Mesenchymal stem cell (in vitro differentiated cells and primary cell): Measurements from ENCODE around the gene KRTAP10-2.

ENCODE experiments used
- DNase-seq: peaks from one replicate; pipeline ENCODE4 v3.0.0-alpha.2; 2013
- H2AFZ ChIP-seq: one replicate; pipeline ENCODE4 v1.6.1; 2013; ENCODE audit warnings: low read depth, mild to moderate bottlenecking, control low read depth, inconsistent platforms, low read length, moderate library complexity
- H2AK5ac ChIP-seq: 2 replicates; pipeline ENCODE4 v1.6.1; 2013; ENCODE audit warnings: low read length, moderate library complexity, mild to moderate bottlenecking, inconsistent platforms; ENCODE audit not compliant: severe bottlenecking
- H2BK120ac ChIP-seq: one replicate; pipeline ENCODE4 v1.6.1; 2013; ENCODE audit warnings: low read depth, mild to moderate bottlenecking, inconsistent platforms, low read length, moderate library complexity
- H2BK12ac ChIP-seq, 2 experiments: one replicate each; pipeline ENCODE4 v1.6.1; 2013; ENCODE audit warnings: inconsistent platforms in 2 of 2, low read length in 2 of 2, mild to moderate bottlenecking in 2 of 2, moderate library complexity in 2 of 2, control low read depth in 1 of 2
- H2BK15ac ChIP-seq: one replicate; pipeline ENCODE4 v1.6.1; 2013; ENCODE audit warnings: mild to moderate bottlenecking, low read depth, inconsistent platforms; ENCODE audit not compliant: poor library complexity, severe bottlenecking
- H2BK5ac ChIP-seq: 2 replicates; pipeline ENCODE4 v1.6.1; 2013; ENCODE audit warnings: low read depth, mild to moderate bottlenecking, low read length, control low read depth, inconsistent platforms; ENCODE audit not compliant: poor library complexity, severe bottlenecking
- H3K14ac ChIP-seq, 2 experiments: one replicate each; pipeline ENCODE4 v1.6.1; 2013; ENCODE audit warnings: inconsistent platforms in 2 of 2, low read length in 2 of 2, control low read depth in 1 of 2, mild to moderate bottlenecking in 1 of 2, moderate library complexity in 1 of 2
- H3K18ac ChIP-seq, 2 experiments: one replicate each; pipeline ENCODE4 v1.6.1; 2013; ENCODE audit warnings: inconsistent platforms in 2 of 2, low read length in 2 of 2, control low read depth in 1 of 2, low read depth in 1 of 2, mild to moderate bottlenecking in 1 of 2
- H3K23ac ChIP-seq, 2 experiments: one replicate each; pipeline ENCODE4 v1.6.1; 2013; ENCODE audit warnings: inconsistent platforms in 2 of 2, low read length in 2 of 2, mild to moderate bottlenecking in 2 of 2, moderate library complexity in 2 of 2, control low read depth in 1 of 2
- H3K27ac ChIP-seq: 2 replicates; pipeline ENCODE4 v1.5.1; 2013; ENCODE audit warnings: mild to moderate bottlenecking, moderate library complexity, low read length, control low read depth, inconsistent platforms; ENCODE audit not compliant: poor library complexity, severe bottlenecking
- H3K27me3 ChIP-seq, 2 experiments: 2 replicates each; pipeline versions ENCODE4 v1.6.1 to v1.7.0; 2013; ENCODE audit warnings: low read length in 2 of 2, mild to moderate bottlenecking in 2 of 2, moderate library complexity in 2 of 2, control low read depth in 1 of 2, inconsistent platforms in 1 of 2; ENCODE audit not compliant: control insufficient read depth in 1 of 2, insufficient read depth in 1 of 2
- H3K36me3 ChIP-seq, 2 experiments: 2 replicates each; pipeline versions ENCODE4 v1.6.1 to v1.7.0; 2013; ENCODE audit warnings: low read length in 2 of 2, control low read depth in 1 of 2, inconsistent platforms in 1 of 2, low read depth in 1 of 2, mild to moderate bottlenecking in 1 of 2; ENCODE audit not compliant: insufficient read depth in 2 of 2, control insufficient read depth in 1 of 2
- H3K4ac ChIP-seq, 2 experiments: one replicate each; pipeline ENCODE4 v1.6.1; 2013; ENCODE audit warnings: inconsistent platforms in 2 of 2, low read length in 2 of 2, mild to moderate bottlenecking in 2 of 2, moderate library complexity in 2 of 2, control low read depth in 1 of 2, low read depth in 1 of 2
- H3K4me1 ChIP-seq: 2 replicates; pipeline ENCODE4 v1.6.1; 2013; ENCODE audit warnings: low read depth, low read length, control low read depth; ENCODE audit not compliant: control insufficient read depth, insufficient read depth
- H3K4me2 ChIP-seq: 2 replicates; pipeline ENCODE4 v1.6.1; 2013; ENCODE audit warnings: low read length, mild to moderate bottlenecking, inconsistent platforms; ENCODE audit not compliant: poor library complexity, severe bottlenecking
- H3K4me3 ChIP-seq, 2 experiments: 2 replicates each; pipeline versions ENCODE4 v1.5.1 to v1.7.0; 2013; ENCODE audit warnings: low read length in 2 of 2, mild to moderate bottlenecking in 2 of 2, control low read depth in 1 of 2, low read depth in 1 of 2; ENCODE audit not compliant: insufficient read depth in 1 of 2
- H3K79me1 ChIP-seq: replicated peaks from 2 replicates; pipeline ENCODE4 v1.6.1; 2013; ENCODE audit warnings: mild to moderate bottlenecking, control low read depth, low read length, inconsistent platforms; ENCODE audit not compliant: poor library complexity, severe bottlenecking
- H3K9ac ChIP-seq: 2 replicates; pipeline ENCODE4 v1.7.0; 2013; ENCODE audit warnings: mild to moderate bottlenecking, low read length, moderate library complexity
- H3K9me3 ChIP-seq: 2 replicates; pipeline ENCODE4 v1.7.0; 2013; ENCODE audit warnings: mild to moderate bottlenecking, low read length; ENCODE audit not compliant: control insufficient read depth
- H4K8ac ChIP-seq: one replicate; pipeline ENCODE4 v1.6.1; 2013; ENCODE audit warnings: inconsistent platforms, mild to moderate bottlenecking, low read length, moderate library complexity
- H4K91ac ChIP-seq: one replicate; pipeline ENCODE4 v1.6.1; 2013; ENCODE audit warnings: mild to moderate bottlenecking, low read length, inconsistent platforms
- WGBS: methylation state at CpG from one replicate; pipeline ENCODE4 v1.1.7; 2013; ENCODE audit warnings: mixed read lengths; 5-methylcytosine and 5-hydroxymethylcytosine counted together

The KRTAP10-2 gene

DNA sequence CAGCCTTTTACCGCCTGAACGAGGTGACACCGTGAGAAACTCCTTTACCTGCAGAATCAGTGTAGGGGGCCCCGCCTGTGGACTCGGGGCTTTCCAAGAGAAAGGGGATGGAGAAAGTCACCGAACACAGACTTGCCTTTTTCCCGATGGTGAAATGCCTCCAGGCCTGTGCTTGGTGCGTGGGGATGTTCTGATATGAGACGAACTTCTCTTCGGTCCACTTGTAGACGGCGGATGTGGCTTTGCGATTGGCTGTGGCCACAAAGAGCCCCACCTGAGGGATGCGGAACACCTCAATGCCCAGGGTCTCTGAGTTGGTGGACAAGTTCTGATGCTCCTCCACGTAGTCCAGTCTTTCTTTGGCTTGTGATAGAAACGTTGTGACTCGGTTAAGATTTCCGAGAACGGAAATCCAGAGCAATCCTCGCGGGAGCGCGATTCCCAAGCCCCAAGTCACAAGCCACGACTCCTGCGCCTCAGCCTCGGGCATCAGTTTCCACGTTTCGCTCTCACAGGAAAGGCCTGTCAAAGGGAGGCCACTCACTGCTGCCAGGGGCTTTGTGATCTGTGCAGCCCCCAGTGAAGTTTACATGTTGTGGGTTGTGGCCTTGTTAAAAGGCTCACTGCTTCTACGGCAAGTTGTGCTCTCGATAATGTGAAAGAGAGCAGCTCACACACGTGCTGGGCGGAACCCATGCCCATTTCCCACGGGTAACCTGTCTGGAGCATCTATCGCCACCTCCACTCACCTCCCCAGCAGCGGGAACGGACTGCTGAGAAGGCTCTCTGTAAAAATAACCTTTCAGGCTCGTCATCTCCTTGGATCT is 23.9 kb downstream of the KRTAP10-2 start:
- no peak overlapping the region for H4K8ac ChIP-seq
- WGBS: 89% methylated on average over 37 of the region's 37 CpGs
- no peak overlapping the region for H3K23ac ChIP-seq
- no peaks in the 10 kb centered on the region for H3K4me1 ChIP-seq
- H2BK15ac ChIP-seq: no peak overlapping the region
- H3K4me3 ChIP-seq: no peak overlapping the region
- H3K27ac ChIP-seq: no peak overlapping the region
- no peaks in the 10 kb centered on the region for H3K79me1 ChIP-seq
- H2AFZ ChIP-seq: no peak overlapping the region
- no peaks in the 10 kb centered on the region for H3K9me3 ChIP-seq
- no peaks in the 10 kb centered on the region for H3K36me3 ChIP-seq
- no peak overlapping the region for H3K4me2 ChIP-seq
- H2BK120ac ChIP-seq: no peak overlapping the region
- H4K91ac ChIP-seq: no peak overlapping the region
- H2BK12ac ChIP-seq: no peak overlapping the region
- DNase-seq: no peak
- no peak overlapping the region for H2BK5ac ChIP-seq
- no peak overlapping the region for H3K4ac ChIP-seq
- H3K14ac ChIP-seq: no peak overlapping the region
- H3K18ac ChIP-seq: no peak overlapping the region
- H2AK5ac ChIP-seq: no peak overlapping the region
- no peak overlapping the region for H3K9ac ChIP-seq
- H3K27me3 ChIP-seq: peaks cover 0 to 3% of the 10 kb centered on the region in 2 experiments

DNA sequence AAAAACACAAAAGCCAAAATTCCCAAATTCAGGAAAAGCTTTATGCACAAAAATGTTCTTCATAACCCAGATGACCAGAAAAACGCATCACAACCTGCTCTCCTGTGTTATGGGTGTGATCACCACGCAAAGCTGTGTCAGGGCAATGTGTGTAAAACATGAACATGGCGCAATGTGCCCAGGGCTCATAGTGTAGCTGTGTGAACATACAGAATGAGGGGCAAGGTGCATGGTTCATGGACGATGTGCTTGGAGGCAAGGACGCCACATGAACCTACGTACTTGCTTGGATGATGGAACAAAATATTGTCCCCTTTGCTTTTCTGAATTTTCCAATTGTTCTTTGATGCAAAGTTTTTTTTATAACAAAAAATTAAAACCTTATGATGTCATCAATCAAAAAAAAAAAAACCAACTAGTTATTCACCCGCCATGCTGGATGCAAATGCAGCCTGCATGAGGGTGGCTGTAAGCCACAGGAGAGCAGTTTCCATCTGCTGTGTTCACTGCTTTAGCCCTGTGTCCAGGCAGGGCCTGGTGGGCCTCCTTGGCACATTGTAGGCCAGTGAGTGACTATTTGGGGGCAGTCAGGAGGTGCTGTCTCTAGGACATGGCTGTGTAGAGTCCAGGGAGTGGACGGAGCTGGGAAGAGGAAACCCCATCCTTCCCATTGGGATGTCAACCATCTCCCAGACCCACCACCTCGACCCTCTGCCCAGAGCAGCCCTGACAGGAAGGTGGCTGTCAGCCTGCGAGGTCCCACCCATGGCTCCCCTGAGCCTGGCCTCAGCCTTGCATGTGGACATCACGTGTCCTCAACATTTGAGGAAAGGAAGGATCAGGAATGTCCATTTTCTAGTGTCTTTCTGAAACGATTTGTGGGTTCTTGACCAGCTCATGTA is 25.0 kb downstream of the KRTAP10-2 start:
- Histone ChIP-seq H3K4me1 (no peaks in the 10 kb centered on the region), H3K9me3 (no peaks in the 10 kb centered on the region), H3K4me3 (no peak overlapping the region), H4K8ac (no peak overlapping the region), H3K9ac (no peak overlapping the region), H4K91ac (no peak overlapping the region), H2BK15ac (no peak overlapping the region), H2AK5ac (no peak overlapping the region), H2BK120ac (no peak overlapping the region), H3K14ac (no peak overlapping the region), H2BK5ac (no peak overlapping the region), H3K27me3 (peaks cover 0 to 3% of the 10 kb centered on the region in 2 experiments), H3K79me1 (no peaks in the 10 kb centered on the region), H3K4me2 (no peak overlapping the region), H3K27ac (no peak overlapping the region), H2AFZ (no peak overlapping the region), H3K23ac (no peak overlapping the region), H3K36me3 (no peaks in the 10 kb centered on the region), H2BK12ac (no peak overlapping the region), H3K18ac (no peak overlapping the region), H3K4ac (no peak overlapping the region)
- 81% methylated on average over 10 of the region's 12 CpGs for WGBS
- no peak for DNase-seq

DNA sequence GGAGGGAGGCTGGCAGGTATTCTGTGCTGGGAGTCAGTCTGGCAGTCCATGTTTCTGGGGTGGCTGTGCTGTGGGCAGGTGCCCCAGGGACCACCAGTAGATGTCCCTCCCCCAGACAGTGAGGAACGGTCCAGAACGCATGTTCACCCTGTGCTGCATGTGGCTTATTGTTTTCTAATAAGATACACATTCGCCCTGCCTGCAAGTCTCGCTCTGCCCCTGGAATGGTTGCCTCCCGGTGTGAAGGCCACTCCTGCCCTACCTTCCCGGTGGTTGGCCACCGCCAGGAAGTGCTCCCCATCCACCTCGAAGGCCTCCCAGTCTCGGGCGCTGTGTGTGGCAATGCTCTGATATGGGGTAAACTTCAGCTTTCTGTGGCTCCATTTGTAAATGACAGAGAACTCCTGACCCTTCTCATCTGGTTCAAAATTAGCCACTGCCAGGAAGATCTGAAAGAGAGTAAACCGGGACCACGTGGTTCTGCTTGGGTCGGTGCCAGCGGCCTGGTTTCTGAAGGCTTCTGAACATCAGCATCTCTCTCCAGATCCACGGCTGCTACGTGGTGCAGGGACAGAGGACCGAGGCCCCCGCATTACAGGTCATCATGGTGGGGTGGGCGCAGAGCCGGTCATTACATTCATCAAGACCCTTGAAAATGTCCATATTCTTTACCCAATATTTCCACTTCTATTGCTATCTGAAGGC is 25.8 kb downstream of the KRTAP10-2 start:
- WGBS: 88% methylated on average over 20 of the region's 20 CpGs
- no peak for DNase-seq

More for the DNA sequence above, 25.8 kb downstream of the KRTAP10-2 start:
- no peak overlapping the region for H2AK5ac ChIP-seq
- no peak overlapping the region for H3K18ac ChIP-seq
- H3K23ac ChIP-seq: no peak overlapping the region
- peaks cover 5% of the 10 kb centered on the region for H3K4me1 ChIP-seq
- no peak overlapping the region for H3K9ac ChIP-seq
- no peak overlapping the region for H2BK15ac ChIP-seq
- no peak overlapping the region for H2AFZ ChIP-seq
- H3K9me3 ChIP-seq: no peaks in the 10 kb centered on the region
- H2BK12ac ChIP-seq: no peak overlapping the region
- no peak overlapping the region for H4K8ac ChIP-seq
- no peak overlapping the region for H3K4me2 ChIP-seq
- H3K79me1 ChIP-seq: no peaks in the 10 kb centered on the region
- no peak overlapping the region for H3K27ac ChIP-seq
- no peak overlapping the region for H2BK5ac ChIP-seq
- H3K4ac ChIP-seq: no peak overlapping the region
- no peaks in the 10 kb centered on the region for H3K36me3 ChIP-seq
- no peak overlapping the region for H3K14ac ChIP-seq
- no peak overlapping the region for H2BK120ac ChIP-seq
- H4K91ac ChIP-seq: no peak overlapping the region
- H3K27me3 ChIP-seq: peaks cover 0 to 3% of the 10 kb centered on the region in 2 experiments
- H3K4me3 ChIP-seq: no peak overlapping the region
